Gastroesophageal sphincter (tissue), 3 donors: ENCODE measurements around the gene TEKT2.

ENCODE experiments used
- CTCF ChIP-seq, 4 experiments: fragments of 200-600 bp in 2 of 4; fragments of 450-650 bp in 2 of 4; sonication (generic) in 1 of 4; IDR thresholded peaks; one replicate each; pipeline ENCODE4 v1.5.1; 2017 to 2019; ENCODE audit warnings: antibody characterized with exemption in 4 of 4, mild to moderate bottlenecking in 2 of 4, moderate library complexity in 2 of 4
- POLR2A ChIP-seq, 2 donors: fragments of 450-650 bp; IDR thresholded peaks; one replicate each; pipeline ENCODE4 v1.6.1; 2017; ENCODE audit warnings: antibody characterized with exemption in 2 of 2, mild to moderate bottlenecking in 2 of 2, moderate library complexity in 1 of 2
- POLR2AphosphoS5 ChIP-seq: sonication (generic); formaldehyde crosslinking; IDR thresholded peaks from one replicate; pipeline ENCODE4 v1.6.1; 2017; ENCODE audit warnings: antibody characterized with exemption

- TF ChIP-seq CTCF (IDR thresholded peaks at IDR 0.05) (no peak), POLR2A (IDR thresholded peaks at IDR 0.05) (no peak), POLR2AphosphoS5 (no peak)
Measured at GRCh38 chr1:36128126-36128904, 44.4 kb downstream of the TEKT2 start.
